Esophagus (tissue), 2 donors: ENCODE data around the gene GPR3. TPM values are rescaled to one million over a fixed set of nuclear protein-coding genes. Genes with fewer than 3 reads are reported as not detected.

Source experiments
- H3K27ac ChIP-seq, 2 donors: one replicate each; pipeline ENCODE4 v1.5.1; 2013; ENCODE audit warnings: low read depth in 2 of 2, mild to moderate bottlenecking in 2 of 2, inconsistent platforms in 1 of 2, low read length in 1 of 2, moderate library complexity in 1 of 2
- H3K27me3 ChIP-seq, 2 donors: one replicate each; pipeline ENCODE4 v1.6.1; 2013; ENCODE audit warnings: low read length in 2 of 2, control low read depth in 1 of 2, mild to moderate bottlenecking in 1 of 2; ENCODE audit not compliant: insufficient read depth in 2 of 2, control insufficient read depth in 1 of 2
- H3K36me3 ChIP-seq, 2 donors: one replicate each; pipeline ENCODE4 v1.6.1; 2013; ENCODE audit warnings: low read length in 1 of 2; ENCODE audit not compliant: control insufficient read depth in 2 of 2, insufficient read depth in 2 of 2
- H3K4me1 ChIP-seq, 2 donors: one replicate each; pipeline ENCODE4 v1.6.1; 2013; ENCODE audit warnings: low read length in 1 of 2; ENCODE audit not compliant: control insufficient read depth in 2 of 2, insufficient read depth in 2 of 2
- H3K4me3 ChIP-seq, 2 donors: one replicate each; pipeline ENCODE4 v1.5.1; 2013; ENCODE audit warnings: low read length in 2 of 2, mild to moderate bottlenecking in 2 of 2, low read depth in 1 of 2, moderate library complexity in 1 of 2
- H3K9me3 ChIP-seq, 2 donors: one replicate each; pipeline ENCODE4 v1.6.1; 2013; ENCODE audit warnings: mild to moderate bottlenecking in 2 of 2, low read depth in 1 of 2, low read length in 1 of 2, moderate library complexity in 1 of 2; ENCODE audit not compliant: control insufficient read depth in 2 of 2, insufficient read depth in 1 of 2
- WGBS, 2 donors: extraction: QIAGEN DNeasy Blood & Tissue Kit; methylation state at CpG; one replicate each; pipeline ENCODE4 v1.1.7; 2013; 5-methylcytosine and 5-hydroxymethylcytosine counted together
- polyA plus RNA-seq, 2 donors: library from polyadenylated mRNA; stranded (reverse); fragments of 200-250 nt; gene quantifications; one replicate each; pipeline ENCODE4 v1.2.3, GENCODE V29; 2013
- donor health status: healthy with polysubstance abuse.
- donor health status: Bipolar disorder and iron deficiency.

Gene GPR3
- polyA plus RNA-seq, 2 donors, result 0.22 to 0.25 TPM

- 64 to 66% methylated on average over 3 of the region's 3 CpGs for WGBS, 2 donors
- Histone ChIP-seq H3K9me3 (no peaks in the 10 kb centered on the region), H3K27me3 (no peaks in the 10 kb centered on the region), H3K4me3 (no peak overlapping the region), H3K27ac (peak overlapping the region in 1 of 2 donors; percentile 17), H3K4me1 (peaks cover 0 to 8% of the 10 kb centered on the region in 2 donors), H3K36me3 (peaks cover 25 to 34% of the 10 kb centered on the region in 2 donors)
Measured at GRCh38 chr1:27416387-27417111, 24.1 kb downstream of the GPR3 start.

DNA sequence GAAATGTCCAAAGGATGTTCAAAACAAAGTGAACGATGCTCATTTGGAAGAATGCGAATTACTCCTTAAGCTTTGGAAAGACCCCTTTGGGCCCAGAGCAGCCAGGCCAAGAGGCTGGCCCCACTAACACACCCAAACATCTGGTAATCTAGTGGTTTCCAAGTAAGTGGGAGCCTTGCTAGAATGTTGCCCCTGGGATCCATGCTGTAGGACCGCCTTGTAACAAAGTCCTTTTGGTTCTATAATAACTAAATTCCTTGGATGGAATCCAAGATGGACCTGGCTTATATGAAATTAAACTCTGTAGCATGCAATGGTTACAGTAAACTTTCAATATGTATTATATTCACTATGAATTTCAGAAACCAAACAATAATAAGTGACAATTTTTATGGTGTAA lies 25.3 kb downstream of the GPR3 start:
- WGBS, 2 donors, result 84 to 88% methylated on average over 3 of the region's 3 CpGs
- Histone ChIP-seq H3K9me3 (no peaks in the 10 kb centered on the region), H3K27ac (peak overlapping the region; percentile 61 to 69), H3K4me3 (no peak overlapping the region), H3K27me3 (no peaks in the 10 kb centered on the region), H3K36me3 (peaks cover 20 to 29% of the 10 kb centered on the region in 2 donors), H3K4me1 (peaks cover 0 to 8% of the 10 kb centered on the region in 2 donors)

GRCh38 chr1:27418326-27419185 lies 26.1 kb downstream of the GPR3 start:
- H3K27ac ChIP-seq, result peak overlapping the region; percentile 69 to 82
- H3K9me3 ChIP-seq, result no peaks in the 10 kb centered on the region
- H3K4me3 ChIP-seq, result no peak overlapping the region
- peaks cover 0 to under 1% of the 10 kb centered on the region in 2 donors for H3K4me1 ChIP-seq
- 26 to 36% methylated on average over 14 of the region's 14 CpGs for WGBS, 2 donors
- peaks cover 13 to 21% of the 10 kb centered on the region in 2 donors for H3K36me3 ChIP-seq
- no peaks in the 10 kb centered on the region for H3K27me3 ChIP-seq

DNA sequence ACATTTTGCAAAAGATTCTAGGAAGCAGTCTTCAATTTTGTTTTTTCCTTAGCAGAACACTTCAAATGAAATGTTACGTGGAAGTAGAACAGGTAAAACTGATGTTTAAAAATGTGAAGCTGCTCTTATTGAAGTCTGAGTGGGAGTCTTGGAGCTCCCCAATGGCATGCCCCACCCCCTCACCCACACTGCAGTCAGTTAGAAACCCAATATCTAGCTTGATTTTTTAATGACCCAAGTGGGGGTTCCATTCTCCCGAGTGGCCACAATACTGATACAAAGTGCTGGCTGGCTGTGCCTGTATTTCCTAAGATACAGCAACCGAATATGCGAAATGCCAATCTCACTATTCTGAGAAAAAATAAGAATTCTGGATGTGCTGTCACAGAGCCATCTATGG lies 31.3 kb downstream of the GPR3 start:
- Histone ChIP-seq H3K4me3 (no peak overlapping the region), H3K27ac (no peak overlapping the region), H3K27me3 (no peaks in the 10 kb centered on the region), H3K4me1 (no peaks in the 10 kb centered on the region), H3K36me3 (peaks cover 4 to 9% of the 10 kb centered on the region in 2 donors), H3K9me3 (no peaks in the 10 kb centered on the region)
- WGBS, 2 donors, result 89 to 91% methylated on average over 4 of the region's 4 CpGs

DNA sequence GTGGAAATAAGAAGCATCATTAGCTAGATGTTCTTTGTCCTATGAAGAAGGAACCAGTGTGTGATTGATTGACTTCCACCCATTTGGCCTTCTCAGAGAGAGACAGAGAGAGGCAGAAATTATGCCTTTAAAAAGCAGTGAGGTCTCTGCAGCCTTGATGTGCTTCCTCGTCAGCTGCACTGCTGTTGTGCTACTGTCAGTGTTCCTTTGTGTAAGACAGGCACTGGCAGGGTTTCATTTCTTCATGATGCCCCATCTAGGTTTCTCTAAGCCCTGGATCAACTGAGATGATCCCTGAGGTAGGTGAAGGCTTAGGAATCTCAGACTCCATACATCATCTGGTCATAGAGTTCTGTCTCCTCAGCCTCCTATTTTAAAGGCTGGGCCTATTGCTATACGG lies 34.9 kb downstream of the GPR3 start:
- Histone ChIP-seq H3K4me1 (no peaks in the 10 kb centered on the region), H3K36me3 (peaks cover 4 to 9% of the 10 kb centered on the region in 2 donors), H3K9me3 (no peaks in the 10 kb centered on the region), H3K27ac (peak overlapping the region; percentile 64 to 67), H3K27me3 (no peaks in the 10 kb centered on the region), H3K4me3 (no peak overlapping the region)
- 54% methylated on average over 2 of the region's 2 CpGs for WGBS, 2 donors

- 63 to 69% methylated on average over 2 of the region's 2 CpGs for WGBS, 2 donors
- Histone ChIP-seq H3K4me1 (peaks cover 0 to 2% of the 10 kb centered on the region in 2 donors), H3K27ac (peak overlapping the region; percentile 43 to 67), H3K27me3 (no peaks in the 10 kb centered on the region), H3K36me3 (peaks cover 4 to 9% of the 10 kb centered on the region in 2 donors), H3K4me3 (no peak overlapping the region), H3K9me3 (no peaks in the 10 kb centered on the region)
Measured at GRCh38 chr1:27427816-27428315, 35.4 kb downstream of the GPR3 start.

- 23 to 41% methylated on average over 15 to 17 of the region's 17 CpGs for WGBS, 2 donors
- Histone ChIP-seq H3K36me3 (peaks cover 4 to 9% of the 10 kb centered on the region in 2 donors), H3K9me3 (no peaks in the 10 kb centered on the region), H3K27me3 (no peaks in the 10 kb centered on the region), H3K4me1 (peaks cover 0 to 2% of the 10 kb centered on the region in 2 donors), H3K27ac (peak overlapping the region; percentile 43 to 67), H3K4me3 (no peak overlapping the region)
Measured at GRCh38 chr1:27428316-27429028, 36.0 kb downstream of the GPR3 start.

GRCh38 chr1:27429029-27429425 lies 36.6 kb downstream of the GPR3 start:
- Histone ChIP-seq H3K27me3 (no peaks in the 10 kb centered on the region), H3K27ac (peak overlapping the region; percentile 63 to 78), H3K9me3 (no peaks in the 10 kb centered on the region), H3K4me3 (no peak overlapping the region), H3K4me1 (peaks cover 0 to 2% of the 10 kb centered on the region in 2 donors), H3K36me3 (peaks cover 1 to 9% of the 10 kb centered on the region in 2 donors)
- 21 to 29% methylated on average over 2 of the region's 2 CpGs for WGBS, 2 donors
